LNCAP (cell line): ENCODE data around the gene PEAK3.

Source experiments
- TF ChIP-seq, protein P1 (sequence below): fragments of 450-650 bp; IDR thresholded peaks from 2 replicates; pipeline ENCODE4 v1.5.1; 2017; ENCODE audit warnings: mild to moderate bottlenecking

PEAK3 gene

GRCh38 chr19:2225415-2226050 lies 56.4 kb downstream of the PEAK3 start:
- TF ChIP-seq, protein P1, sequence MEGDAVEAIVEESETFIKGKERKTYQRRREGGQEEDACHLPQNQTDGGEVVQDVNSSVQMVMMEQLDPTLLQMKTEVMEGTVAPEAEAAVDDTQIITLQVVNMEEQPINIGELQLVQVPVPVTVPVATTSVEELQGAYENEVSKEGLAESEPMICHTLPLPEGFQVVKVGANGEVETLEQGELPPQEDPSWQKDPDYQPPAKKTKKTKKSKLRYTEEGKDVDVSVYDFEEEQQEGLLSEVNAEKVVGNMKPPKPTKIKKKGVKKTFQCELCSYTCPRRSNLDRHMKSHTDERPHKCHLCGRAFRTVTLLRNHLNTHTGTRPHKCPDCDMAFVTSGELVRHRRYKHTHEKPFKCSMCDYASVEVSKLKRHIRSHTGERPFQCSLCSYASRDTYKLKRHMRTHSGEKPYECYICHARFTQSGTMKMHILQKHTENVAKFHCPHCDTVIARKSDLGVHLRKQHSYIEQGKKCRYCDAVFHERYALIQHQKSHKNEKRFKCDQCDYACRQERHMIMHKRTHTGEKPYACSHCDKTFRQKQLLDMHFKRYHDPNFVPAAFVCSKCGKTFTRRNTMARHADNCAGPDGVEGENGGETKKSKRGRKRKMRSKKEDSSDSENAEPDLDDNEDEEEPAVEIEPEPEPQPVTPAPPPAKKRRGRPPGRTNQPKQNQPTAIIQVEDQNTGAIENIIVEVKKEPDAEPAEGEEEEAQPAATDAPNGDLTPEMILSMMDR: no peak

DNA sequence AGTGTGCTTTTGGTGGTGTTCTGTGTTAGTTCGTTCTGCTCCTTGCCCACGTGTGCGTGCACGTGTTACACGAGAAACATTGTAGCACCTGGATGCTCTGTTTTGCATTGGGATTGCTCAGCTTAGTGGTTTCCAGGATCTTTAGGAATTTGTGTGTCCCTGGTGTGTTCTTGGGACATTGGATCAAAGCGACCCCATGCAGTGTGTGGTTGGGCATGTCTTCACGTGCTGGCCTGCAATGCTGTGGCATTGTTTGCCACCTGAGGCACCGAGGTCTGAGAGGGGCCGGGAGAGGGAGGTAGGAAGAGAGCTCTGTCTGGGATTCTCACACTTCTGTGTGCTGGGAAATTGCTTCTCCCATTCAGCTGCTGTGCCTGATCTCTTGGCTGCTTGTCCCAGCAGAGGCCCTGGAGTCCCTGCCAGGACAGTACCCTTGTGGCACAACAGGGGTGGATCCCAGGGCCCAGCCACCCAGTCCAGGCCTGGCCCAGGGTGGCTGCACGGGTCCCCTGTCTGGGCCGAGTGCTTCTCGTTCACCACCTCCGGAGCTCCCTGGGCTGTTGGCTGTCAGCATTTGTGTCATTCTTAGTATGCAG lies 57.1 kb downstream of the PEAK3 start:
- TF ChIP-seq, protein P1: no peak
